Body of pancreas (tissue), 4 donors: ENCODE measurements around the gene UBE4B.

Source experiments
- CTCF ChIP-seq, 7 experiments: fragments of 450-650 bp in 4 of 7; fragments of 200-600 bp in 3 of 7; sonication (generic) in 3 of 7; IDR thresholded peaks; one replicate each; pipeline ENCODE4 v1.5.1; 2016 to 2019; ENCODE audit warnings: antibody characterized with exemption in 7 of 7
- POLR2A ChIP-seq, 3 donors: fragments of 450-650 bp; IDR thresholded peaks; one replicate each; pipeline ENCODE4 v1.6.1; 2016; ENCODE audit warnings: antibody characterized with exemption in 3 of 3, mild to moderate bottlenecking in 2 of 3

- TF ChIP-seq CTCF (IDR thresholded peaks at IDR 0.05) (no peak), POLR2A (IDR thresholded peaks at IDR 0.05) (no peak)
These were observed 41.5 kb downstream of the UBE4B start for GRCh38 chr1:10074059-10074851.
